OCI-M1 (cell line): ENCODE measurements around the gene PTPN5.

Source experiments
- DNase-seq: peaks from one replicate; lab custom pipeline; 2025; lab: John Stamatoyannopoulos, UW

Gene PTPN5

GRCh38 chr11:18773104-18773503 is 18.5 kb downstream of the PTPN5 start:
- no peak for DNase-seq

GRCh38 chr11:18772211-18772610 is 19.4 kb downstream of the PTPN5 start:
- DNase-seq = no peak

GRCh38 chr11:18771266-18772035 is 20.1 kb downstream of the PTPN5 start:
- no peak for DNase-seq

GRCh38 chr11:18770479-18771125 is 21.0 kb downstream of the PTPN5 start:
- no peak for DNase-seq

- DNase-seq = no peak
These were observed 21.7 kb downstream of the PTPN5 start for GRCh38 chr11:18769802-18770456.

GRCh38 chr11:18768978-18769377 is 22.6 kb downstream of the PTPN5 start:
- DNase-seq = no peak

- DNase-seq = peak; percentile 21
These were observed 23.1 kb downstream of the PTPN5 start for GRCh38 chr11:18768472-18768901.

- no peak for DNase-seq
These were observed 25.6 kb downstream of the PTPN5 start for GRCh38 chr11:18766015-18766414.

- DNase-seq = no peak
These were observed 26.0 kb downstream of the PTPN5 start for GRCh38 chr11:18765554-18765953.

- DNase-seq = no peak
These were observed 29.9 kb downstream of the PTPN5 start for GRCh38 chr11:18761741-18762140.

GRCh38 chr11:18761144-18761543 is 30.5 kb downstream of the PTPN5 start:
- DNase-seq = no peak

GRCh38 chr11:18757811-18758210 is 33.8 kb downstream of the PTPN5 start:
- DNase-seq = peak; percentile 13

GRCh38 chr11:18756889-18757288 is 34.7 kb downstream of the PTPN5 start:
- DNase-seq = no peak

- DNase-seq = no peak
These were observed 37.3 kb downstream of the PTPN5 start for GRCh38 chr11:18754308-18754707.

- no peak for DNase-seq
These were observed 39.1 kb downstream of the PTPN5 start for GRCh38 chr11:18752502-18752901.

- DNase-seq = no peak
These were observed 40.7 kb downstream of the PTPN5 start for GRCh38 chr11:18750944-18751343.

- peak; percentile 27 for DNase-seq
These were observed 41.8 kb downstream of the PTPN5 start for GRCh38 chr11:18749681-18750319.

GRCh38 chr11:18748766-18749365 is 42.7 kb downstream of the PTPN5 start:
- no peak for DNase-seq

- no peak for DNase-seq
These were observed 46.3 kb downstream of the PTPN5 start for GRCh38 chr11:18745251-18745650.

- DNase-seq = no peak
These were observed 47.6 kb downstream of the PTPN5 start for GRCh38 chr11:18743900-18744514.

GRCh38 chr11:18743365-18743764 is 48.2 kb downstream of the PTPN5 start:
- no peak for DNase-seq

- no peak for DNase-seq
These were observed 49.8 kb downstream of the PTPN5 start for GRCh38 chr11:18741783-18742182.
